ENCODE measurements around the gene RASSF5. TPM values are rescaled to one million over a fixed set of nuclear protein-coding genes. Genes with fewer than 3 reads are reported as not detected.

Gene RASSF5
- total and polyA plus RNA-seq, 9 of the 15 experiments (the other 6 are each of a cell fraction or from before 2014, with no cell fraction given), result 6.1 to 41.0 (median 25.2) TPM

DNA sequence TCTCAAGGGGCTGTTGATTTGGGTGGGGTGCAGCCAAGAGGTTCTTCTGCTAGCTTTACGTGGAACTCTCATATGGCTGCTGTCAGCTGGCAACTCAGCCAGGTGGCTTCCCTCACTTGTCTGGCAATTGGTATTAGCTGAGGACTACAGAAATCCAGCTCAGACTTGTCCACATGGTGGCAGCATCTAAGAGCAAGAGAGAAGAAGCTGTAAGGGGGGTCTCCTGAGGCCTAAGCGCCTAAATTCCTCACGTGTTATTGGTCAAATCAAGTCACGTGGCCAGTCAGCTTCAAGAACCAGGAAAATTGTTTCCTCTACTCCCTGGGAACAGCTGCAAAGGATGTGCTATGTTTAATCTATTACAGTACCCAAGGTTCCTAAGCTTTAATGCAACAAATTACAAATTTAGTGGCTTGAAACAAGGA lies 123.8 kb downstream of the RASSF5 start:
- DNase-seq (ENCODE audit: extremely low read depth in 1 of 4, low spot score in 3 of 4), result peak; percentile 86 to 95 (median 92)
- 3% methylated on average over 4 of the region's 4 CpGs for WGBS (ENCODE audit: insufficient coverage, low coverage, missing lambda C conversion rate)
- no peak overlapping the region for H3K9ac ChIP-seq (ENCODE audit: insufficient read depth in 1 of 2, low read depth in 2 of 2, low read length in 2 of 2)
- H3K36me3 ChIP-seq (ENCODE audit: control insufficient read depth, insufficient read depth, low read length), result no peaks in the 10 kb centered on the region
- peak overlapping the region; percentile 78 for H2AFZ ChIP-seq (ENCODE audit: low read depth, low read length)
- peaks cover 8% of the 10 kb centered on the region for H3K79me2 ChIP-seq (ENCODE audit: control insufficient read depth, insufficient read depth, low read length)
- H3K4me3 ChIP-seq, result no peak overlapping the region
- POLR2A ChIA-PET, result interaction anchor here (0.6 to 1.5 kb wide), 4 partner anchors 10 to 198 kb away, joined by 3 to 8 read pairs (median 5); no protein-coding TSS in a partner anchor
- peak; percentile 91 for FAIRE-seq
- H3K4me1 ChIP-seq (replicated peaks in 1 of 2; ENCODE audit: control insufficient read depth in 2 of 2, insufficient read depth in 2 of 2, low read length in 2 of 2), result peaks cover 12 to 13% of the 10 kb centered on the region in 2 experiments
- 0 out of 5 replicates have a peak, but pooled peaks cover 0 to 6% of the 10 kb centered on the region in 2 experiments for H3K27me3 ChIP-seq (ENCODE audit: control insufficient read depth in 2 of 2, insufficient read depth in 2 of 2, low read length in 2 of 2)
- intact Hi-C loops (cut with micrococcal nuclease), result loop anchor here (1.0 to 5.0 kb wide), 2 partner anchors 281 to 351 kb away; no protein-coding TSS in a partner anchor
- H3K9me3 ChIP-seq (replicated peaks; ENCODE audit: control insufficient read depth, insufficient read depth, low read depth, low read length), result no peaks in the 10 kb centered on the region; the same call in 1 of the 2 replicates
- ATAC-seq, result peak; percentile 24
- CTCF ChIA-PET (ENCODE audit: low intra/inter-chr PET ratio), result interaction anchor here (0.6 to 2.1 kb wide), 3 partner anchors 15 to 177 kb away, joined by 3 to 14 read pairs (median 4); no protein-coding TSS in a partner anchor
- no peak overlapping the region for H3K4me2 ChIP-seq (ENCODE audit: insufficient read depth, low read length)
- in situ Hi-C loops (cut with MboI), result no loop called here
- BruUV-seq (replicated peaks), result no TSS peak
- no peaks in the 10 kb centered on the region for H4K20me1 ChIP-seq (replicated peaks; ENCODE audit: control insufficient read depth, insufficient read depth, low read length)
- H3K9me1 ChIP-seq (ENCODE audit: control insufficient read depth, insufficient read depth, low read length), result no peaks in the 10 kb centered on the region
- no peak overlapping the region for H3K27ac ChIP-seq (ENCODE audit: extremely low read depth, low read depth, low read length)
- TF ChIP-seq FOS (IDR thresholded peaks at IDR 0.05; ENCODE audit: extremely low read depth, insufficient read length), result peak; percentile 20
- TF ChIP-seq KDM4B (IDR thresholded peaks at IDR 0.05; ENCODE audit: borderline replicate concordance in 2 of 2, low read depth in 1 of 2), result no peak
- peak; percentile 82 for TF ChIP-seq REST (IDR thresholded peaks at IDR 0.05; ENCODE audit: borderline replicate concordance)
- TF ChIP-seq REST (CRISPR knock-in tag; IDR thresholded peaks at IDR 0.05; ENCODE audit: low read depth), result no peak
- peak; percentile 74 for TF ChIP-seq CC2D1A (IDR thresholded peaks at IDR 0.05)
- TF ChIP-seq TOE1 (IDR thresholded peaks at IDR 0.05; ENCODE audit: borderline replicate concordance), result peak; percentile 89
- TF ChIP-seq TOE1 (CRISPR knock-in tag; IDR thresholded peaks at IDR 0.05; ENCODE audit: borderline replicate concordance, low read depth), result no peak
- peak; percentile 76 for TF ChIP-seq SMC3 (conservative IDR thresholded peaks at IDR 0.05; ENCODE audit: insufficient read depth, low read depth, low read length)
- peak; percentile 27; the same call in 1 of the 2 replicates for TF ChIP-seq SMARCA4 (IDR thresholded peaks at IDR 0.05)
- TF ChIP-seq RBM25 (IDR thresholded peaks at IDR 0.05; ENCODE audit: low read depth, low read length, severe bottlenecking), result peak; percentile 10
- 0 out of 2 replicates have a peak, but pooled peaks have one; percentile 43 for TF ChIP-seq DEAF1 (CRISPR knock-in tag; IDR thresholded peaks at IDR 0.05)

All from K562 (cell line).